K562 treated with DMSO at 1 percent for 48 hours (cell line): ENCODE measurements around the gene ATAT1. TPM values are rescaled to one million over a fixed set of nuclear protein-coding genes. Genes with fewer than 3 reads are reported as not detected.

Source experiments
- total RNA-seq: library from RNA; unstranded; fragments of 300-600 nt; gene quantifications from 2 replicates; pipeline ENCODE4 v1.2.3, GENCODE V29; 2022; ENCODE audit warnings: low replicate concordance; ENCODE audit errors: extremely low read depth

Gene ATAT1
- not detected in 2 replicates for total RNA-seq

GRCh38 chr6:30626484-30627366 lies at the start of gene ATAT1:
ATAT1 (plus strand) TSS chr6:30626874.

GRCh38 chr6:30616811-30617564 lies 9.7 kb upstream of the ATAT1 start, which contains the start of gene PPP1R10:
PPP1R10 (minus strand) TSS chr6:30617243; CDS start chr6:30609944, 7,299 bp downstream.

GRCh38 chr6:30617565-30618269 lies 9.0 kb upstream of the ATAT1 start, which contains the start of gene MRPS18B:
MRPS18B (plus strand) TSS chr6:30617840; CDS start chr6:30617866, 26 bp downstream.

GRCh38 chr6:30646450-30647241 lies 20.0 kb downstream of the ATAT1 start, which contains the start of gene C6orf136:
C6orf136 (plus strand) TSS chr6:30647133; CDS start chr6:30647232, 99 bp downstream.

GRCh38 chr6:30672445-30673253 lies 46.0 kb downstream of the ATAT1 start, which contains the start of gene DHX16:
DHX16 (minus strand) TSS chr6:30673006; CDS start chr6:30672841, 165 bp downstream.

GRCh38 chr6:30686009-30686907 lies 59.6 kb downstream of the ATAT1 start, which contains the start of gene PPP1R18:
PPP1R18 (minus strand) TSS chr6:30686645; CDS start chr6:30686018, 627 bp downstream.

GRCh38 chr6:30690403-30691207 lies 63.9 kb downstream of the ATAT1 start, which contains the start of gene NRM:
NRM (minus strand) TSS chr6:30690984; CDS start chr6:30690974, 10 bp downstream.

Other genes with a start within 250 kb of the ATAT1 start
- gene HLA-E, start 137.4 kb upstream of the ATAT1 start, total RNA-seq = not detected in 2 replicates
- not detected in 2 replicates for gene GNL1, start 70.4 kb upstream of the ATAT1 start, total RNA-seq
- not detected in 2 replicates for gene PRR3, start 69.6 kb upstream of the ATAT1 start, total RNA-seq
- not detected in 2 replicates for gene ABCF1, start 55.4 kb upstream of the ATAT1 start, total RNA-seq
- gene PPP1R10, start 9.6 kb upstream of the ATAT1 start, total RNA-seq = not detected in 2 replicates
- not detected in 2 replicates for gene MRPS18B, start 9.0 kb upstream of the ATAT1 start, total RNA-seq
- not detected in 2 replicates for gene C6orf136, start 20.3 kb downstream of the ATAT1 start, total RNA-seq
- gene DHX16, start 46.1 kb downstream of the ATAT1 start, total RNA-seq = not detected in 2 replicates
- gene PPP1R18, start 59.8 kb downstream of the ATAT1 start, total RNA-seq = not detected in 2 replicates
- not detected in 2 replicates for gene NRM, start 64.1 kb downstream of the ATAT1 start, total RNA-seq
- 246 TPM in 1 of 2 replicates, not detected in the other for gene MDC1, start 90.4 kb downstream of the ATAT1 start, total RNA-seq
- 976 and 1,473 TPM in 2 replicates for gene TUBB, start 93.5 kb downstream of the ATAT1 start, total RNA-seq
- gene FLOT1, start 115.8 kb downstream of the ATAT1 start, total RNA-seq = 531 TPM in 1 of 2 replicates, not detected in the other
- gene IER3, start 117.7 kb downstream of the ATAT1 start, total RNA-seq = not detected in 2 replicates